SK-N-SH (cell line): ENCODE data around the gene PPAN.

Experiments
- CHD2 ChIP-seq: fragments of 150-350 bp; IDR thresholded peaks from 2 replicates; pipeline ENCODE4 v1.6.1; 2018; ENCODE audit warnings: low read length; ENCODE audit not compliant: partially characterized antibody
- ELF1 ChIP-seq: IDR thresholded peaks from 2 replicates; pipeline ENCODE4 v1.4.0; 2012
- EP300 ChIP-seq, 2 experiments: IDR thresholded peaks; 2 replicates each; pipeline versions ENCODE4 v1.4.0 to v1.6.1; 2012; ENCODE audit warnings: borderline replicate concordance in 1 of 2, low read depth in 1 of 2, low read length in 1 of 2
- EZH2phosphoT487 ChIP-seq: fragments of 200-600 bp; sonication (generic); IDR thresholded peaks from 2 replicates; pipeline ENCODE4 v1.6.1; 2017; ENCODE audit warnings: low read depth, mixed run types, mild to moderate bottlenecking, antibody characterized with exemption, moderate library complexity, borderline replicate concordance
- MEF2A ChIP-seq: IDR thresholded peaks from 2 replicates; pipeline ENCODE4 v1.4.0; 2012; ENCODE audit warnings: low read depth, borderline replicate concordance
- MXI1 ChIP-seq: IDR thresholded peaks from 2 replicates; pipeline ENCODE4 v1.6.1; 2012; ENCODE audit warnings: mild to moderate bottlenecking, low read depth, low read length, improper control_type of control experiment
- NRF1 ChIP-seq: IDR thresholded peaks from 2 replicates; pipeline ENCODE4 v1.6.1; 2012; ENCODE audit warnings: low read depth, mild to moderate bottlenecking, low read length
- RFX5 ChIP-seq: IDR thresholded peaks from 2 replicates; pipeline ENCODE4 v1.6.1; 2012; ENCODE audit warnings: mild to moderate bottlenecking, improper control_type of control experiment, low read length
- SMC3 ChIP-seq: IDR thresholded peaks from 2 replicates; pipeline ENCODE4 v1.6.1; 2012; ENCODE audit warnings: low read depth, low read length, improper control_type of control experiment
- TCF12 ChIP-seq: IDR thresholded peaks from 2 replicates; pipeline ENCODE4 v1.4.0; 2012
- YY1 ChIP-seq: IDR thresholded peaks from 2 replicates; pipeline ENCODE4 v1.4.0; 2012; ENCODE audit warnings: low read depth, mild to moderate bottlenecking
- TF ChIP-seq, protein P1 (sequence below): IDR thresholded peaks from 2 replicates; pipeline ENCODE4 v1.6.1; 2012; ENCODE audit warnings: mild to moderate bottlenecking, low read depth, low read length, moderate library complexity
- TF ChIP-seq, protein P2 (sequence below): fragments of 200-600 bp; sonication (generic); IDR thresholded peaks from 2 replicates; pipeline ENCODE4 v1.6.1; 2017; ENCODE audit warnings: antibody characterized with exemption, mild to moderate bottlenecking, moderate library complexity

DNA sequence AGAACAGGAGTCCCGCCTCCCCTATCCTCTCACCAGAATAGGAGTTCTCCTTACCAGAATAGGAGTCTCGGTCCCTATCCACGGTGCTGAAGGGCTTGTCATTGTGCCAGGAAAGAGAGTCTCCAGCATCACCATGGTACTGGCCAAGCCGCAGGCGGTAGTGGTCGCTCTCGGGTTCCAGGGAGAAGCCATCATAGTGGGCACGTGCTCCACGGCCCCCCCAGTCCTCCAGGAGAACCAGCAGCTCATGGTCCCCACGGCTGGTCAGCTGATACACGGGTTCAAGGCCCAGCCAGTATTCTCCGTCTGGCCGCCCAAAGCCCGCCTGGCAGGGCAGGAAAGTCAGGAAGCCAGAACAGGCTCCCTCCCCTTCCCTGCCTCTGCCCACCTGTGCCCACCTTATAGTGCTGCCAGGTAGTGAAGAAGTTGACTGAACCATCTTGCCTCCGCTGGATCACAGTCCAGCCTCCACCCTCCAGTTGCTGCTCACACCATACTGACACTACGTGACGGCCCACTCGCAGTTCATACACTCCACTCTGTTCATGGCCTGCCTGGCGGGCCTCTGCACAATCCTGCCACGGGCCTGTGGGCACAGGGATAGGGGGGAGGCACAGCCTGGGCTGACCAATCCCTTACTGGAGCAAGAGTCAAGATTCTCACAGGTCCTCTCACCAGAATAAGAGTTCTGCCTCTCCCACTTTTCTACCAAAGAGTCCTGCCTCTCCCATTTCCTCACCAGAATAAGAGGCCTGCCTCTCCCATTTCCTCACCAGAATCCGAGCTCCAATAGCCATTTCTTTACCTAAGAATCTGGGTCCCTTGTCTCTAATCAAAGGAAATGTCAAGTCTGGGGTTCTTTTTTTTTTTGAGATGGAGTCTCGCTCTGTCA lies 12.6 kb upstream of the PPAN start:
- TF ChIP-seq CHD2 (no peak), MXI1 (no peak), EZH2phosphoT487 (no peak), SMC3 (no peak), MEF2A (no peak), YY1 (no peak), TCF12 (no peak), EP300 (IDR thresholded peaks at IDR 0.05; ENCODE audit: borderline replicate concordance in 1 of 2, low read depth in 1 of 2, low read length in 1 of 2) (no peak), NRF1 (no peak), RFX5 (no peak), ELF1 (no peak)
- TF ChIP-seq, protein P1, sequence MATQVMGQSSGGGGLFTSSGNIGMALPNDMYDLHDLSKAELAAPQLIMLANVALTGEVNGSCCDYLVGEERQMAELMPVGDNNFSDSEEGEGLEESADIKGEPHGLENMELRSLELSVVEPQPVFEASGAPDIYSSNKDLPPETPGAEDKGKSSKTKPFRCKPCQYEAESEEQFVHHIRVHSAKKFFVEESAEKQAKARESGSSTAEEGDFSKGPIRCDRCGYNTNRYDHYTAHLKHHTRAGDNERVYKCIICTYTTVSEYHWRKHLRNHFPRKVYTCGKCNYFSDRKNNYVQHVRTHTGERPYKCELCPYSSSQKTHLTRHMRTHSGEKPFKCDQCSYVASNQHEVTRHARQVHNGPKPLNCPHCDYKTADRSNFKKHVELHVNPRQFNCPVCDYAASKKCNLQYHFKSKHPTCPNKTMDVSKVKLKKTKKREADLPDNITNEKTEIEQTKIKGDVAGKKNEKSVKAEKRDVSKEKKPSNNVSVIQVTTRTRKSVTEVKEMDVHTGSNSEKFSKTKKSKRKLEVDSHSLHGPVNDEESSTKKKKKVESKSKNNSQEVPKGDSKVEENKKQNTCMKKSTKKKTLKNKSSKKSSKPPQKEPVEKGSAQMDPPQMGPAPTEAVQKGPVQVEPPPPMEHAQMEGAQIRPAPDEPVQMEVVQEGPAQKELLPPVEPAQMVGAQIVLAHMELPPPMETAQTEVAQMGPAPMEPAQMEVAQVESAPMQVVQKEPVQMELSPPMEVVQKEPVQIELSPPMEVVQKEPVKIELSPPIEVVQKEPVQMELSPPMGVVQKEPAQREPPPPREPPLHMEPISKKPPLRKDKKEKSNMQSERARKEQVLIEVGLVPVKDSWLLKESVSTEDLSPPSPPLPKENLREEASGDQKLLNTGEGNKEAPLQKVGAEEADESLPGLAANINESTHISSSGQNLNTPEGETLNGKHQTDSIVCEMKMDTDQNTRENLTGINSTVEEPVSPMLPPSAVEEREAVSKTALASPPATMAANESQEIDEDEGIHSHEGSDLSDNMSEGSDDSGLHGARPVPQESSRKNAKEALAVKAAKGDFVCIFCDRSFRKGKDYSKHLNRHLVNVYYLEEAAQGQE, result peak; percentile 94
- TF ChIP-seq, protein P2, sequence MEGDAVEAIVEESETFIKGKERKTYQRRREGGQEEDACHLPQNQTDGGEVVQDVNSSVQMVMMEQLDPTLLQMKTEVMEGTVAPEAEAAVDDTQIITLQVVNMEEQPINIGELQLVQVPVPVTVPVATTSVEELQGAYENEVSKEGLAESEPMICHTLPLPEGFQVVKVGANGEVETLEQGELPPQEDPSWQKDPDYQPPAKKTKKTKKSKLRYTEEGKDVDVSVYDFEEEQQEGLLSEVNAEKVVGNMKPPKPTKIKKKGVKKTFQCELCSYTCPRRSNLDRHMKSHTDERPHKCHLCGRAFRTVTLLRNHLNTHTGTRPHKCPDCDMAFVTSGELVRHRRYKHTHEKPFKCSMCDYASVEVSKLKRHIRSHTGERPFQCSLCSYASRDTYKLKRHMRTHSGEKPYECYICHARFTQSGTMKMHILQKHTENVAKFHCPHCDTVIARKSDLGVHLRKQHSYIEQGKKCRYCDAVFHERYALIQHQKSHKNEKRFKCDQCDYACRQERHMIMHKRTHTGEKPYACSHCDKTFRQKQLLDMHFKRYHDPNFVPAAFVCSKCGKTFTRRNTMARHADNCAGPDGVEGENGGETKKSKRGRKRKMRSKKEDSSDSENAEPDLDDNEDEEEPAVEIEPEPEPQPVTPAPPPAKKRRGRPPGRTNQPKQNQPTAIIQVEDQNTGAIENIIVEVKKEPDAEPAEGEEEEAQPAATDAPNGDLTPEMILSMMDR, result no peak
